Lower leg skin (tissue), 4 donors: ENCODE results near the gene SLX9. TPM values are rescaled to one million over a fixed set of nuclear protein-coding genes. Genes with fewer than 3 reads are reported as not detected.
A peak's percentile ranks its signal among the peaks of the same experiment; 100 is the strongest.

Experiments used
- DNase-seq, 2 donors: peaks; one replicate each; pipeline ENCODE4 v3.0.0-alpha.2; 2019; ENCODE audit warnings: low spot score in 2 of 2
- H3K4me3 ChIP-seq: fragments of 200-600 bp; sonication (generic); 2 replicates; pipeline ENCODE4 v1.5.1; 2017; ENCODE audit warnings: mild to moderate bottlenecking, low read depth; ENCODE audit not compliant: poor library complexity, severe bottlenecking
- POLR2A ChIP-seq, 2 donors: fragments of 450-650 bp; IDR thresholded peaks; one replicate each; pipeline ENCODE4 v1.6.1; 2016 to 2017; ENCODE audit warnings: antibody characterized with exemption in 2 of 2, mild to moderate bottlenecking in 1 of 2, moderate library complexity in 1 of 2
- WGBS, 2 donors: methylation state at CpG; one replicate each; pipeline ENCODE4 v1.1.5; 2018; 5-methylcytosine and 5-hydroxymethylcytosine counted together
- intact Hi-C: fragments of 100-400 bp; cut with DNase I; formaldehyde crosslinking; loops from one replicate; pipeline ENCODE4 v1.15.0; 2023; ENCODE audit warnings: low total_unique reads
- total RNA-seq, 4 donors: library from RNA; depleted of rRNA; stranded (reverse); fragments of >200 nt; gene quantifications; one replicate each; pipeline ENCODE4 v1.1.0, GENCODE V29; 2016
- TF ChIP-seq, protein P1 (sequence below), 3 donors: fragments of 450-650 bp; IDR thresholded peaks; one replicate each; pipeline ENCODE4 v1.5.1; 2016; ENCODE audit warnings: antibody characterized with exemption in 3 of 3, mild to moderate bottlenecking in 3 of 3, moderate library complexity in 2 of 3

SLX9 gene
- total RNA-seq, 4 donors from 2014 or later, result 19.0 to 36.4 (median 31.6) TPM

GRCh38 chr21:44985441-44986401 is 45.9 kb downstream of the SLX9 start:
- peak in 1 of 2 donors; percentile 85 for DNase-seq
- TF ChIP-seq, protein P1, sequence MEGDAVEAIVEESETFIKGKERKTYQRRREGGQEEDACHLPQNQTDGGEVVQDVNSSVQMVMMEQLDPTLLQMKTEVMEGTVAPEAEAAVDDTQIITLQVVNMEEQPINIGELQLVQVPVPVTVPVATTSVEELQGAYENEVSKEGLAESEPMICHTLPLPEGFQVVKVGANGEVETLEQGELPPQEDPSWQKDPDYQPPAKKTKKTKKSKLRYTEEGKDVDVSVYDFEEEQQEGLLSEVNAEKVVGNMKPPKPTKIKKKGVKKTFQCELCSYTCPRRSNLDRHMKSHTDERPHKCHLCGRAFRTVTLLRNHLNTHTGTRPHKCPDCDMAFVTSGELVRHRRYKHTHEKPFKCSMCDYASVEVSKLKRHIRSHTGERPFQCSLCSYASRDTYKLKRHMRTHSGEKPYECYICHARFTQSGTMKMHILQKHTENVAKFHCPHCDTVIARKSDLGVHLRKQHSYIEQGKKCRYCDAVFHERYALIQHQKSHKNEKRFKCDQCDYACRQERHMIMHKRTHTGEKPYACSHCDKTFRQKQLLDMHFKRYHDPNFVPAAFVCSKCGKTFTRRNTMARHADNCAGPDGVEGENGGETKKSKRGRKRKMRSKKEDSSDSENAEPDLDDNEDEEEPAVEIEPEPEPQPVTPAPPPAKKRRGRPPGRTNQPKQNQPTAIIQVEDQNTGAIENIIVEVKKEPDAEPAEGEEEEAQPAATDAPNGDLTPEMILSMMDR (IDR thresholded peaks at IDR 0.05), result no peak
- no peak for TF ChIP-seq POLR2A (IDR thresholded peaks at IDR 0.05)
- H3K4me3 ChIP-seq, result no peak overlapping the region
- 70 to 77% methylated on average over 24 to 25 of the region's 26 CpGs for WGBS, 2 donors
- intact Hi-C loops, result no loop called here

DNA sequence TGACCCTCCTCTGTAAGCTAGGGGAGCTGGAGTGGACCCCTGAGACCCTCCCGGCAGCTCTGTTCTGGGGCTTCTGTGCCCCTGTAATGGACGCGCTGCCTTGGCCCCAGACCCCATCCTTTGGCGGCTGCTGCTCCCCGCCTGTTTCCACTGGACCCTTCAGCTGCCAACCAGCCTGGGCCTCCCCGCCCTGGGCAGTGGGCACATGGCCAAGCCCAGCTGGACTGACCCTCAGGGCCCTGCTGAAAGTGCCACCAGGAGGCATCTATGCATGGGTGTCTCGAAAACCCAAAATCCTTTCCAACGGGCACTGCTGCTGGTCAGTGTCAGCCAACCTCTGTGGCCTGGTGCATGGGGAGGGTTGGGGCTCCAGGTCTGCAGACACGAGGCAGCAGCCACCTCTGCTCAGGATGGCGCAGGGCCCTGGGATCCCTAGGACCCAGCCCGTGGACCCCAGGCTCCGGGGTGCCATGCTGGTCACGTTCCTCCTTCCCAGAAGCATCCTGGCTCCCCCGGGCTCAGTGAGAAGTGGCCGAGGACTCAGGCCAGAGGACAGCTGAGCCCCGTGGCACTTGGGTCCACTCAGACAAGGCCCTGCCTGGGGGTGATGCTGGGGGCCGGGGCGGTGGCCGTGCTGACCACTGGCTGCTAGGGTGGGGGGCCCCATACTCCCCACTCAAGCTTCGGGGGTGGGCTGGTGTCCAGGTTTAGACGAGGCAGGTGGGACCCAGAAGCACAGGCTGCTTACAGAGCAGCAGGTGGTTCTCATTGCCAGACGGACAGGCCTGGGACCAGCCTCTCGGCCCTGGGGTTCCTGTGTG is 46.9 kb downstream of the SLX9 start:
- TF ChIP-seq, protein P1 (IDR thresholded peaks at IDR 0.05), result no peak
- TF ChIP-seq POLR2A (IDR thresholded peaks at IDR 0.05), result no peak
- intact Hi-C loops, result no loop called here
- 84 to 88% methylated on average over 13 to 15 of the region's 23 CpGs for WGBS, 2 donors
- H3K4me3 ChIP-seq, result no peak overlapping the region
- peak in 1 of 2 donors; percentile 84 for DNase-seq

DNA sequence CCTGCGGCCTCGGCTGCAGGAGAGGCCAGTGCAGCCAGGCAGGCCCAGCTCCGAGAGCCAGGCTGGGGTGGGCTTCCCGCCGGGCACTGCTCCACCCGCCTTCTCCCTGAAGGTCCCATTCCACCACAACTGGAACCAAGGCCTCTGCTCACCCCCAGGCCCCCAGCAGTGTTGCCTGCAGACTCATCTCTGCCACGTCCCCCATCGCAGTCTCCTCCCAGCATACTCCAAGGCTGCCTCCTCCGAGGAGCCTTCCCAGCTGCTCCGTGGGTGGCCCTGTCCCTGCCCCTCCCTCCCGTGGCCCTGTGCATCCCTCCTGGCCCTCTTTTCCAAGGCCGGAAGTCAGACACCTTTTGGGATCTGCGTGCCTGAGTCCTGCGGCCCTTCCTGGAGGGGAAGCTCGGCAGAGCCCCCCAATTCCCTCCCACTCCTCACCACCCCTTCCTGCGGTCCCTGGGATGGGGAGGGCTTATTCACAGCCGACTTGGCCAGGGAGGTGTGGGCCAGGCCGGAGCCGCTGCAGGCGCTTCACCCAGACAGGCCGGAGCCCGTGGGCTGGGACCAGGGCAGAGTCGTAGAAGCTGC is 47.6 kb downstream of the SLX9 start:
- DNase-seq, result peak in 1 of 2 donors; percentile 78
- TF ChIP-seq, protein P1 (IDR thresholded peaks at IDR 0.05), result no peak
- TF ChIP-seq POLR2A (IDR thresholded peaks at IDR 0.05), result no peak
- 84% methylated on average over 19 to 21 of the region's 23 CpGs for WGBS, 2 donors
- H3K4me3 ChIP-seq, result no peak overlapping the region
- intact Hi-C loops, result no loop called here

DNA sequence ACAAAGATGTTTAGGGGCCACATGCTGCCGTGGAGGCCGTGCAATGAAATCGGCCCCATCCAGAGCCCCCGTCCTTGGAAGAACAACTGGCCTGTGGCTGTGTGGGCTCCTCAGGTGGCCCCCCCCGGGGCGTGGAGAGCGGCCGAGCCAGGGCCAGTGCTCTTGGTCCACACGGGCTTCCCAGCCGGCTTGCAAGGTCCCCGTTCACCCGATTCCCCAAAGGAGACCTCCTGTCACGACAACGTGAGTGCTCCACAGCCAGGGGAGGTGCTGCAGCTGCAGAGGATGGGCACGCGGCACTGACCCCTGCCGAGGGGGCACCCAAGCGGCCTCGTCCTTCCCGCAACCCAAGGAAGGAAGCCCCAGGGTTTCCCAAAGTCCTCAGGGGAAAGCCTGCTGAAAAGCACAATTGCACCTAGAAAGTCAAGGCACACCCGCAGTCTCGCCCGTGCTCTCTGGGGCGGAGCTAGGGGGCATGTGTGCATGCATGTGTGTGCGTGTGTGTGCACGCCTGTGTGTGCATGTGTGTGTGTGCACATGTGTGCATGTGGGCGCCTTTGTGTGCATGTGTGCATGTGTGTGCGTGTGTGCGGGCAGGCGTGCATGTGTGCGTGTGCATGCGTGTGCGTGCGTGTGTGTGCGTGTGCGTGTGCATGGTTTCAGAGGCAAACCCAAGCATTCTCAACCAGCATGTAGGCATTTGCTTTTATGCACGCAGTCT is 48.2 kb downstream of the SLX9 start:
- TF ChIP-seq, protein P1 (IDR thresholded peaks at IDR 0.05), result no peak
- no peak for TF ChIP-seq POLR2A (IDR thresholded peaks at IDR 0.05)
- WGBS, 2 donors, result 74 to 87% methylated on average over 20 to 35 of the region's 37 CpGs
- intact Hi-C loops, result no loop called here
- DNase-seq, result peak in 1 of 2 donors; percentile 80
- no peak overlapping the region for H3K4me3 ChIP-seq
